GM12878 (cell line): ENCODE data around the gene SMAD5. TPM values are rescaled to one million over a fixed set of nuclear protein-coding genes. Genes with fewer than 3 reads are reported as not detected.
A peak's percentile ranks its signal among the peaks of the same experiment; 100 is the strongest.

Experiments used
- ATF7 ChIP-seq: fragments of 450-650 bp; IDR thresholded peaks from 2 replicates; pipeline ENCODE4 v1.6.1; 2016; ENCODE audit warnings: low read depth, mild to moderate bottlenecking
- BACH1 ChIP-seq: fragments of 450-650 bp; IDR thresholded peaks from 2 replicates; pipeline ENCODE4 v1.6.1; 2017; ENCODE audit warnings: mild to moderate bottlenecking, borderline replicate concordance
- BMI1 ChIP-seq: fragments of 450-650 bp; IDR thresholded peaks from 2 replicates; pipeline ENCODE4 v1.6.1; 2016; ENCODE audit warnings: mild to moderate bottlenecking, moderate library complexity, borderline replicate concordance
- CBX3 ChIP-seq: fragments of 200-600 bp; sonication (generic); IDR thresholded peaks from 2 replicates; pipeline ENCODE4 v1.6.1; 2016; ENCODE audit warnings: low read depth, borderline replicate concordance
- ETV6 ChIP-seq, 2 experiments: fragments of 450-650 bp in 1 of 2; IDR thresholded peaks in 1 of 2; conservative IDR thresholded peaks in 1 of 2; 2 replicates each; pipeline ENCODE4 v1.6.1; 2014; ENCODE audit warnings: antibody characterized with exemption in 1 of 2, borderline replicate concordance in 1 of 2, low read depth in 1 of 2, mild to moderate bottlenecking in 1 of 2, moderate library complexity in 1 of 2
- FOXM1 ChIP-seq: IDR thresholded peaks from 2 replicates; pipeline ENCODE4 v1.6.1; 2012; ENCODE audit warnings: low read depth, mild to moderate bottlenecking, inconsistent platforms, low read length, moderate library complexity
- KAT2A ChIP-seq: conservative IDR thresholded peaks from 2 replicates; pipeline ENCODE4 v1.6.1; 2011; ENCODE audit warnings: low read depth, low read length; ENCODE audit not compliant: control insufficient read depth
- MEF2A ChIP-seq: IDR thresholded peaks from 2 replicates; pipeline ENCODE4 v1.6.1; 2011; ENCODE audit warnings: low read depth, mild to moderate bottlenecking, low read length, moderate library complexity; ENCODE audit not compliant: insufficient read depth
- NFIC ChIP-seq: IDR thresholded peaks from 2 replicates; pipeline ENCODE4 v1.6.1; 2012; ENCODE audit warnings: low read depth, mild to moderate bottlenecking, inconsistent platforms, low read length, moderate library complexity
- PAX8 ChIP-seq: fragments of 450-650 bp; IDR thresholded peaks from 2 replicates; pipeline ENCODE4 v1.6.1; 2017; ENCODE audit warnings: mild to moderate bottlenecking, moderate library complexity
- POLR2AphosphoS5 ChIP-seq: IDR thresholded peaks from 2 replicates; pipeline ENCODE4 v1.6.1; 2011; ENCODE audit warnings: mild to moderate bottlenecking, low read length, inconsistent platforms
- RAD21 ChIP-seq: IDR thresholded peaks from 2 replicates; pipeline ENCODE4 v1.6.1; 2011; ENCODE audit warnings: mild to moderate bottlenecking, low read depth, low read length, moderate library complexity; ENCODE audit not compliant: insufficient read depth
- RUNX3 ChIP-seq: IDR thresholded peaks from 2 replicates; pipeline ENCODE4 v1.6.1; 2012; ENCODE audit warnings: low read length, inconsistent platforms
- SMAD5 ChIP-seq: IDR thresholded peaks from 2 replicates; pipeline ENCODE4 v1.6.1; 2016; ENCODE audit warnings: antibody characterized with exemption, low read depth
- STAT1 ChIP-seq: fragments of 450-650 bp; conservative IDR thresholded peaks from 2 replicates; pipeline ENCODE4 v1.6.1; 2014; ENCODE audit warnings: antibody characterized with exemption, mild to moderate bottlenecking
- YBX1 ChIP-seq: fragments of 450-650 bp; IDR thresholded peaks from 2 replicates; pipeline ENCODE4 v1.6.1; 2016; ENCODE audit warnings: antibody characterized with exemption
- ZNF274 ChIP-seq: IDR thresholded peaks from one replicate; pipeline ENCODE4 v1.8.0; 2011; ENCODE audit not compliant: insufficient read length, insufficient read depth
- polyA plus RNA-seq, 11 experiments: library from polyadenylated mRNA; depleted of rRNA in 4 of 11; unstranded in 6 of 11; stranded (reverse) in 5 of 11; fragments of >200 nt; fragmentation: Nextera tagmentation in 4 of 11; fragmentation: Illumina TruSeq in 1 of 11; extraction: Ambion mirVana in 4 of 11; extraction: Trizol in 1 of 11; gene quantifications; 1 replicate in 1 of 11; 2 replicates in 10 of 11; pipeline versions ENCODE4 v1.2.1 to v1.2.3, GENCODE V29; 2011 to 2016; ENCODE audit warnings: inconsistent platforms in 2 of 11, missing spikeins in 2 of 11, low read depth in 1 of 11
- total RNA-seq, 4 experiments: library from RNA; depleted of rRNA in 3 of 4; stranded (reverse); fragments of >200 nt in 3 of 4; fragmentation: Illumina TruSeq in 1 of 4; extraction: Trizol in 1 of 4; gene quantifications; 2 replicates each; pipeline versions ENCODE4 v1.2.1 to v1.2.3, GENCODE V29; 2013 to 2021
- TF ChIP-seq, protein P1 (sequence below), 3 experiments: IDR thresholded peaks in 2 of 3; conservative IDR thresholded peaks in 1 of 3; 2 replicates each; pipeline ENCODE4 v1.5.1; 2011; ENCODE audit warnings: low read depth in 3 of 3, low read length in 3 of 3, mild to moderate bottlenecking in 3 of 3, control low read depth in 2 of 3, moderate library complexity in 2 of 3, inconsistent platforms in 1 of 3, mixed read lengths in 1 of 3; ENCODE audit not compliant: control insufficient read depth in 2 of 3, insufficient read depth in 1 of 3; ENCODE audit errors: extremely low read depth in 1 of 3

SMAD5 gene
- total and polyA plus RNA-seq, 10 of the 15 experiments (the other 5 are each of a cell fraction or from before 2014, with no cell fraction given), result 3.6 to 40.6 (median 11.7) TPM

DNA sequence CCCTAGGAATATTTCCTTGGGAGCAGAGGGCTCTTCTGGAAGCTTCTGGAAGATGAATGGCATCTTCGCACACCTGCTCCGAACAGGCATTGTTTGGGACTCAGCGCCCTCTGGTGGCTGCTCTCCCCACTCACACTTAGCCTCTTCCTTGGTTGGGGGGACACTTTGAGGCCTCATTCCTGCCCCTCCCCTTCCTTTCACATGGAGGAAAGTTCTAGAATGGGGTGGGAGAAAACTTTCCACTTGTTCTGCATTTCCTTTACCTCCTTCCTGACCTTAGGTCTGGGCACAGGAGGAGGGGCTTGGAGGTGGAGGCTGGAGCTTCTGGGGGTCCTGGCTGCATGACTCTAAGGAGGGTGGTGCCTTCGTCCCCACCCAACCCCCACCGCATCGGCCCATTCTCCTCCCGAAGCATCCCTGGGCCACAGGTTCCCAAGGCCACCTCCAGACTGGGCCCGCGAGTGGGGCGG lies 79.6 kb downstream of the SMAD5 start (continued):
- TF ChIP-seq, protein P1, sequence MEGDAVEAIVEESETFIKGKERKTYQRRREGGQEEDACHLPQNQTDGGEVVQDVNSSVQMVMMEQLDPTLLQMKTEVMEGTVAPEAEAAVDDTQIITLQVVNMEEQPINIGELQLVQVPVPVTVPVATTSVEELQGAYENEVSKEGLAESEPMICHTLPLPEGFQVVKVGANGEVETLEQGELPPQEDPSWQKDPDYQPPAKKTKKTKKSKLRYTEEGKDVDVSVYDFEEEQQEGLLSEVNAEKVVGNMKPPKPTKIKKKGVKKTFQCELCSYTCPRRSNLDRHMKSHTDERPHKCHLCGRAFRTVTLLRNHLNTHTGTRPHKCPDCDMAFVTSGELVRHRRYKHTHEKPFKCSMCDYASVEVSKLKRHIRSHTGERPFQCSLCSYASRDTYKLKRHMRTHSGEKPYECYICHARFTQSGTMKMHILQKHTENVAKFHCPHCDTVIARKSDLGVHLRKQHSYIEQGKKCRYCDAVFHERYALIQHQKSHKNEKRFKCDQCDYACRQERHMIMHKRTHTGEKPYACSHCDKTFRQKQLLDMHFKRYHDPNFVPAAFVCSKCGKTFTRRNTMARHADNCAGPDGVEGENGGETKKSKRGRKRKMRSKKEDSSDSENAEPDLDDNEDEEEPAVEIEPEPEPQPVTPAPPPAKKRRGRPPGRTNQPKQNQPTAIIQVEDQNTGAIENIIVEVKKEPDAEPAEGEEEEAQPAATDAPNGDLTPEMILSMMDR (IDR thresholded peaks at IDR 0.05 in 2 of 3, conservative IDR thresholded peaks at IDR 0.05 in 1 of 3; ENCODE audit: control insufficient read depth in 2 of 3, extremely low read depth in 1 of 3, insufficient read depth in 1 of 3, low read depth in 3 of 3, low read length in 3 of 3), result peak; percentile 81 to 87 (median 81)
- no peak for TF ChIP-seq CBX3
- TF ChIP-seq BACH1, result no peak
- TF ChIP-seq POLR2AphosphoS5, result no peak
- no peak for TF ChIP-seq ETV6 (conservative IDR thresholded peaks at IDR 0.05 in 1 of 2, IDR thresholded peaks at IDR 0.05 in 1 of 2; ENCODE audit: borderline replicate concordance in 1 of 2, low read depth in 1 of 2)
- no peak for TF ChIP-seq STAT1
- TF ChIP-seq PAX8, result no peak
- no peak for TF ChIP-seq ATF7
- TF ChIP-seq KAT2A, result no peak
- no peak for TF ChIP-seq MEF2A
- no peak for TF ChIP-seq BMI1
- TF ChIP-seq RUNX3, result no peak
- no peak for TF ChIP-seq SMAD5
- TF ChIP-seq ZNF274, result no peak
- no peak for TF ChIP-seq FOXM1
- no peak for TF ChIP-seq NFIC
- no peak for TF ChIP-seq YBX1
- peak; percentile 79 for TF ChIP-seq RAD21
- TF ChIP-seq, all 136 proteins: peak for 7
